Mucosa of stomach (tissue), 1 donor: ENCODE results near the gene TSHZ2.
"Not testable (repeated sequence)": the region's sequence is repeated elsewhere in the genome, so short reads cannot be mapped to it uniquely, and the experiment has no call there.

Experiments used
- H3K27me3 ChIP-seq: one replicate; pipeline ENCODE4 v1.7.0; 2013; ENCODE audit warnings: mild to moderate bottlenecking, low read length; ENCODE audit not compliant: control insufficient read depth, insufficient read depth
- H3K36me3 ChIP-seq: one replicate; pipeline ENCODE4 v1.7.0; 2013; ENCODE audit warnings: low read length; ENCODE audit not compliant: control insufficient read depth, insufficient read depth
- H3K4me1 ChIP-seq: one replicate; pipeline ENCODE4 v1.7.0; 2013; ENCODE audit warnings: mild to moderate bottlenecking, low read length; ENCODE audit not compliant: control insufficient read depth, insufficient read depth
- H3K4me3 ChIP-seq: one replicate; pipeline ENCODE4 v1.7.0; 2013; ENCODE audit warnings: low read length
- H3K9ac ChIP-seq: one replicate; pipeline ENCODE4 v1.7.0; 2013; ENCODE audit warnings: mild to moderate bottlenecking, low read length, moderate library complexity
- H3K9me3 ChIP-seq: one replicate; pipeline ENCODE4 v1.7.0; 2013; ENCODE audit warnings: mild to moderate bottlenecking, low read length, moderate library complexity; ENCODE audit not compliant: control insufficient read depth
- donor health status: Pancreatic carcinoma.

Gene TSHZ2

GRCh38 chr20:53436927-53437326 lies 464.8 kb downstream of the TSHZ2 start:
- not testable (repeated sequence) for H3K9ac ChIP-seq, H3K36me3 ChIP-seq, H3K4me1 ChIP-seq, H3K4me3 ChIP-seq, H3K9me3 ChIP-seq, H3K27me3 ChIP-seq

DNA sequence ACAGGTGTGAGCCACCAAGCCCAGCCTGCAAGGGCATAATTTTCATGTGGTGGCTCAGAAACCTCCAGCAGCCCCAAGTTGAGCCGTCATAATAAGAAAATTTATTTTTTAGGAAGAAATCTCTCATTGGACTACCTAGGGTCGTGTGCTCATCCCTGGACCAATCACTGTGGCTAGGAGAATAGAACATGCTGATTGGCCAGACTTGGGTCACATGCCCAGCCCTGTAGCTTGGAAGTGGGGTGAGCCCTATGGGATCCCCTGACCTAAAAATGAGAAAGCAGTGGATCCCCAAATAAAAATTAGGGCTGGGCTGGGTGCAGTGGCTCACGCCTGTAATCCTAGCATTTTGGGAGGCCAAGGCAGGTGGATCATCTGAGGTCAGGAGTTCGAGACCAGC lies 466.2 kb downstream of the TSHZ2 start:
- Histone ChIP-seq H3K4me3 (no peak overlapping the region), H3K9ac (no peak overlapping the region), H3K4me1 (no peaks in the 10 kb centered on the region), H3K36me3 (no peaks in the 10 kb centered on the region), H3K9me3 (no peaks in the 10 kb centered on the region), H3K27me3 (no peaks in the 10 kb centered on the region)

- no peaks in the 10 kb centered on the region for H3K27me3 ChIP-seq
- H3K36me3 ChIP-seq = no peaks in the 10 kb centered on the region
- H3K9ac ChIP-seq = no peak overlapping the region
- no peak overlapping the region for H3K4me3 ChIP-seq
- H3K9me3 ChIP-seq = no peaks in the 10 kb centered on the region
- no peaks in the 10 kb centered on the region for H3K4me1 ChIP-seq
These were observed 466.9 kb downstream of the TSHZ2 start for GRCh38 chr20:53439046-53439445.

DNA sequence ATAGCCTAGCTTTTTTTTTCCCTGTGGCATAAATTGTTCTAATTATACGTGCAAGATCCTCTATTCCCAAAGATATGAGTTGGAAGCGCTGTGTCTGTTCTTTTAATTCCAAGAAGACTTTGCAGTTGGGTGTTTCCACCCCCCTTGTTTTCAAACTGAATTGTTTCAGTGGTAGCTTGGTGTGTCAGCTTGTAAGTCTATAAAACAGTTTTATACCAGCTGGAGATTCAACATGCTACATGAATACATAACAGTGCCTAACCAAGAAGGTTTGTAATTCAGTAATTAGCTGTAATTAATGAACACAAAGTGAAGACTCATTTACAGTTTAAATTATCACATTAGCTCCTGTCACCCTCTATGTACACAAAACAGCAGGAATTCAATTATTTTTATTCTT lies 467.5 kb downstream of the TSHZ2 start:
- Histone ChIP-seq H3K36me3 (no peaks in the 10 kb centered on the region), H3K9ac (no peak overlapping the region), H3K9me3 (no peaks in the 10 kb centered on the region), H3K4me3 (no peak overlapping the region), H3K27me3 (no peaks in the 10 kb centered on the region), H3K4me1 (no peaks in the 10 kb centered on the region)

- Histone ChIP-seq H3K4me1 (no peaks in the 10 kb centered on the region), H3K9me3 (no peaks in the 10 kb centered on the region), H3K36me3 (no peaks in the 10 kb centered on the region), H3K9ac (no peak overlapping the region), H3K27me3 (no peaks in the 10 kb centered on the region), H3K4me3 (no peak overlapping the region)
These were observed 472.4 kb downstream of the TSHZ2 start for GRCh38 chr20:53444401-53445149.

GRCh38 chr20:53445321-53445731 lies 473.2 kb downstream of the TSHZ2 start:
- no peaks in the 10 kb centered on the region for H3K27me3 ChIP-seq
- no peaks in the 10 kb centered on the region for H3K9me3 ChIP-seq
- H3K36me3 ChIP-seq = no peaks in the 10 kb centered on the region
- H3K4me1 ChIP-seq = no peaks in the 10 kb centered on the region
- H3K4me3 ChIP-seq = no peak overlapping the region
- H3K9ac ChIP-seq = no peak overlapping the region

DNA sequence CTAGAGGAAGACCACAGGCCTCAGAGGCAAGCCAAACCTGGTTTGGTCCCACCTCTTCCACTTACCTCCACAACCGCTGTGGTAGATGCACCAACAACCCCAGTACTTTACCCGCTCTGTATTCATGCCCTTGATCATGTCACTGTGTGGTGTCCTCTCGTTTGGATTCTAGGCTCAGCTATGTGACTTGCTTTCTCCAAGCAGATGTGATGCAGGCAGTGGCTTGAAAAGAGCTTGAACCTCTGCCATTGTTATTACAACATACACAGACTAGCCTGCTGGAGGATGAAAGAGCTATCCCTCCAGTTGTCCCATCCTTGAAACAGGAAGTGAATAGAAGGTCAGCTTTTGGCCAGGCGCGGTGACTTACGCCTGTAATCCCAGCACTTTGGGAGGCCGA lies 473.8 kb downstream of the TSHZ2 start:
- H3K9me3 ChIP-seq = no peaks in the 10 kb centered on the region
- no peaks in the 10 kb centered on the region for H3K27me3 ChIP-seq
- H3K4me3 ChIP-seq = no peak overlapping the region
- no peak overlapping the region for H3K9ac ChIP-seq
- H3K4me1 ChIP-seq = no peaks in the 10 kb centered on the region
- no peaks in the 10 kb centered on the region for H3K36me3 ChIP-seq

DNA sequence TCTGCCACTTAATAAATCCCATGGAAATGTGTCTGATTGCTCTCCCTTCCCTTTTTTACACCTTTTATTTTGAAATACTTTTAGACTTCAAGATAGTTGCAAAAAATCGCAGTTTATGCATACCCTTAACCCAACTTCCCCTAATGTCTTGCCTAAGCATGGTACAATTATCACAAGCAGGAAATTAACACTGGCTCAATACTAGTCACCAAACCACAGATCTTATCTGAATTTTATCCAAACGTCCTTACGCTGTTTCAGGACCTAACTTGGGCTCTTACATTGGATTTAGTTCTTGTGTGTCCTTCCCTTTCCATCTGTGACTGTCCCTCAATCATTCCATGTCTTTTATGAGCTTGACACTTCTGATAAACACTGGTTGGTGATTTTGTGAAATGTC lies 475.2 kb downstream of the TSHZ2 start:
- H3K36me3 ChIP-seq = no peaks in the 10 kb centered on the region
- H3K9ac ChIP-seq = no peak overlapping the region
- H3K4me3 ChIP-seq = no peak overlapping the region
- H3K4me1 ChIP-seq = no peaks in the 10 kb centered on the region
- no peaks in the 10 kb centered on the region for H3K9me3 ChIP-seq
- H3K27me3 ChIP-seq = no peaks in the 10 kb centered on the region

DNA sequence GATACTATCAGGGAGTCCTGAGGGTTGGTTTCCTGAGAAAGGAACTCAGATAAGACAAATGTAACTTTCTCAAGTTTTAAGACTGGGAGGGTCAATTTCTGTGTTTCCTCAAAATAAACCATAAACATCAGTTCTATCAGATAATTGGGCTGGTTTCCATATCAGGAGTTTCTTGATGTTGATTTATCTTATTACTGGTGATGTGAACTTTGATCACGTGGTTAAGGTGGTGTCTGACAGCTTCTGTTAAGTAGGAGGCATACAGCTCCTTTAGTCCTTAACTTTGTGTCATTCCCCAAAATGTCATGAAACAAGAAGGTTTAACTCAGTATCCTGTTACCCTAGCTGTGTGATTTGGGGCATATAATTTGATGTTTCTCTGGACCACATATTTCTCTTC lies 476.3 kb downstream of the TSHZ2 start:
- Histone ChIP-seq H3K9ac (no peak overlapping the region), H3K4me1 (no peaks in the 10 kb centered on the region), H3K36me3 (no peaks in the 10 kb centered on the region), H3K27me3 (no peaks in the 10 kb centered on the region), H3K4me3 (no peak overlapping the region), H3K9me3 (no peaks in the 10 kb centered on the region)

DNA sequence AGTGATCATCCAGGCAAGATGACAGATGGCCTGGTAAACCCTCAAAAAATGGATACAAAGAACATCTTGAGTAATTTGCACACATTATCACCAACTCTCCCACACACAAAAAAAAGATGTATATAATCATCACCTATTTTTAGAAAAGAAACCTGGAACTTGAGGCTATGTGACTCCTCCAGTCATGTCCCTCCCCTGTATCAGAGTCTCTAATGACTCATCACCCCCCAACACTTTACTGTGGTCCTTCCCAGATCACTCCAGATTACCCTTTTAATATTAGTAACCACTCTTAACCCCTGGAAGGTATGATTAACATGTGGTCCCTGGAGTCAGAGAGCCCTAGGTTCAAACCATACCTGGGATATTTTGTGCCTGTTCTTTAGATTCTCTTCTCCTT lies 476.7 kb downstream of the TSHZ2 start:
- H3K27me3 ChIP-seq = no peaks in the 10 kb centered on the region
- no peak overlapping the region for H3K4me3 ChIP-seq
- no peaks in the 10 kb centered on the region for H3K36me3 ChIP-seq
- H3K4me1 ChIP-seq = no peaks in the 10 kb centered on the region
- H3K9ac ChIP-seq = no peak overlapping the region
- no peaks in the 10 kb centered on the region for H3K9me3 ChIP-seq

DNA sequence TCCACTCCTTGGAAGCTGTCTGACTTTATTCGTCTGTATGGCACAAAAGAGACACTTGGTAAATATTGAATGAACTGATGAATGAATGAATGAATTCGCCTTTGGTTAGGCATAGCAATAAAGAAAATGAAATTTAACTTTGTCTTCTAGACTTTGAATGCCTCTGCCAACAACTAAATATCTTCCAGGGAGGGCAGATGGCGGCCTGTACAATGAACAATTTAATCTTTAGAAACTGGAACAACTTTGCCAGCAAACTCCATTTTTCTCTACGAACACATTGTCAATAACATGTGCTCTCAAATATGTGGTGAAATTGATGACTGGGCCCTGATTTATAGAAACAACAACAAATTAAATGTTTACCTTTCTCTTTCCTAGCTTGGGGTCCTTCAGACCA lies 480.9 kb downstream of the TSHZ2 start:
- Histone ChIP-seq H3K4me1 (no peaks in the 10 kb centered on the region), H3K27me3 (no peaks in the 10 kb centered on the region), H3K36me3 (no peaks in the 10 kb centered on the region), H3K4me3 (no peak overlapping the region), H3K9me3 (no peaks in the 10 kb centered on the region), H3K9ac (no peak overlapping the region)

DNA sequence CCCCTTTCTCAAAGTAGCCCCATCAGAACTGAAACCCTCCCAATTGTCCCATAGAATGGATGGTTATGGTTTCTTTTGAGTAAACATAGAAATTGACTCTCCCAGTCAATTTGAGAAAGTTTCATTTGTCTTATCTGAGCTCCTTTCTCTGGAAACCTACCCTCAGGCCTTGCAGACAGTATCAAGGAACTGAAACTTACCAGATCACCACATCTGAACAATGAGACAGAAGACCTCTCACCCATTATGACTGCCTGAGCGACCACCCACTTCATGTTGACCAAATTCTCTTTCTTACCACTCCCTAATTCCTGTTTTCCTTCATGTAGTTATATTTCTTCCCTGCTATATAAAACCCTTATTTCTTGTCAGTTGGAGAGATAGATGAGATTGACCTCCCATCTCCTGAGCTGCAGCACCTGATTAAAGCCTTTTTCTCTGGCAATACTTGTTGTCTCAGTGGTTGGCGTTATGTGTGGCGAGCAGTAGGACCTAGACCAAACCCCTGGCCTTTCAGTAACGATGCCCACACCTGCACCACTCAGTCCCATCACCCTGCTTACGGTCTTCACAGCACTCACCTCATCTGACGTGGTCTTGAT lies 482.6 kb downstream of the TSHZ2 start:
- no peak overlapping the region for H3K9ac ChIP-seq
- no peak overlapping the region for H3K4me3 ChIP-seq
- no peaks in the 10 kb centered on the region for H3K36me3 ChIP-seq
- no peaks in the 10 kb centered on the region for H3K4me1 ChIP-seq
- H3K9me3 ChIP-seq = no peaks in the 10 kb centered on the region
- no peaks in the 10 kb centered on the region for H3K27me3 ChIP-seq
